Measurements from ENCODE around the gene OR51S1. TPM values are rescaled to one million over a fixed set of nuclear protein-coding genes. Genes with fewer than 3 reads are reported as not detected.

The OR51S1 gene
- total and polyA plus RNA-seq, 2 donors (not counting 3 experiments of a cell fraction or from before 2014, with no cell fraction given): not detected

- Histone ChIP-seq H3K9ac (replicated peaks; ENCODE audit: extremely low read depth, insufficient read depth, low read length) (no peak within 1 kb of the TSS), H3K4me3 (replicated peaks in 1 of 3; ENCODE audit: insufficient read depth in 1 of 3, low read depth in 1 of 3, low read length in 3 of 3) (no peak within 1 kb of the TSS), H3K4me1 (ENCODE audit: control insufficient read depth, extremely low read depth, insufficient read depth, low read length) (no peaks in the 10 kb centered on the region), H2AFZ (ENCODE audit: low read depth, low read length) (no peak within 1 kb of the TSS), H3K36me3 (ENCODE audit: control insufficient read depth in 2 of 2, extremely low read depth in 1 of 2, insufficient read depth in 2 of 2, low read length in 2 of 2) (no peaks in the 10 kb centered on the region), H3K4me2 (ENCODE audit: insufficient read depth, low read length) (no peak within 1 kb of the TSS), H3K79me2 (ENCODE audit: control insufficient read depth, insufficient read depth, low read length) (no peaks in the 10 kb centered on the region), H3K27ac (ENCODE audit: insufficient read depth, low read depth, low read length) (no peak within 1 kb of the TSS), H3K27me3 (ENCODE audit: control insufficient read depth in 2 of 2, insufficient read depth in 2 of 2, low read length in 2 of 2) (no peaks in the 10 kb centered on the region), H3K9me3 (replicated peaks; ENCODE audit: control insufficient read depth, insufficient read depth, low read length) (no peaks in the 10 kb centered on the region), H4K20me1 (replicated peaks; ENCODE audit: control insufficient read depth, extremely low read depth, insufficient read depth, low read length) (no peaks in the 10 kb centered on the region), H3K9me1 (replicated peaks; ENCODE audit: control insufficient read depth, extremely low read depth, insufficient read depth, low read length) (no peaks in the 10 kb centered on the region)
- intact Hi-C loops (cut with micrococcal nuclease): no loop called here
- TF ChIP-seq POLR2AphosphoS5 (IDR thresholded peaks at IDR 0.05; ENCODE audit: insufficient read depth, low read depth, low read length) (no peak), POLR2A (IDR thresholded peaks at IDR 0.05; ENCODE audit: low read depth, low read length) (no peak), FOS (IDR thresholded peaks at IDR 0.05; ENCODE audit: borderline replicate concordance, insufficient read depth, low read length) (no peak), MYC (IDR thresholded peaks at IDR 0.05; ENCODE audit: low read depth, low read length) (no peak), CTCF (IDR thresholded peaks at IDR 0.05; ENCODE audit: extremely low read depth in 1 of 2, insufficient read depth in 1 of 2, low read depth in 1 of 2, low read length in 2 of 2) (no peak), GATA2 (IDR thresholded peaks at IDR 0.05; ENCODE audit: insufficient read depth, insufficient read length, low read depth, low read length) (no peak), JUN (IDR thresholded peaks at IDR 0.05; ENCODE audit: borderline replicate concordance, insufficient read depth, insufficient read length, low read depth) (no peak), EZH2 (IDR thresholded peaks at IDR 0.05; ENCODE audit: borderline replicate concordance, low read depth, low read length, severe bottlenecking) (no peak), MAX (IDR thresholded peaks at IDR 0.05; ENCODE audit: insufficient read depth, insufficient read length) (no peak)
- ChIA-PET CTCF (no interaction called here), POLR2A (no interaction called here)
- no peak for DNase-seq (ENCODE audit: low read depth, low spot score)
- dilution Hi-C loops (cut with MboI; ENCODE audit: extremely low pct_ligation_motif_present, low sequenced_read_pairs): no loop called here
- FAIRE-seq: no peak
- BruUV-seq (replicated peaks): no TSS peak
Measured at GRCh38 chr11:4881860-4882500, 33.0 kb upstream of the OR51S1 start, which contains the start of gene OR51T1. TSS of gene OR51T1 (plus strand) at chr11:4881900. CDS start at chr11:4881900, 0 bp downstream.

All from endothelial cell of umbilical vein (primary cell).